Fibroblast of skin of abdomen (primary cell): ENCODE results near the gene PNLIP. TPM values are rescaled to one million over a fixed set of nuclear protein-coding genes. Genes with fewer than 3 reads are reported as not detected.

ENCODE experiments used
- DNase-seq: peaks from one replicate; pipeline ENCODE4 v3.0.0-alpha.2; 2013
- polyA plus RNA-seq, 2 experiments: library from polyadenylated mRNA; unstranded; fragments of 120-200 nt; gene quantifications; one replicate each; pipeline ENCODE4 v1.2.1, GENCODE V29; 2013; ENCODE audit not compliant: insufficient read length in 2 of 2

PNLIP gene
- polyA plus RNA-seq (2013, experiment 1 of 2; ENCODE audit: insufficient read length) = not detected
- not detected for polyA plus RNA-seq (2013, experiment 2 of 2; ENCODE audit: insufficient read length)

GRCh38 chr10:116545756-116546155 lies at the start of gene PNLIP:
Gene PNLIP (plus strand): TSS chr10:116545931. CDS start chr10:116546093, 162 bp downstream.
- DNase-seq = no peak

- DNase-seq = no peak
Measured at GRCh38 chr10:116504786-116505185, 40.9 kb upstream of the PNLIP start.

- no peak for DNase-seq
Measured at GRCh38 chr10:116510565-116510964, 35.2 kb upstream of the PNLIP start.

- DNase-seq = no peak
Measured at GRCh38 chr10:116511365-116511764, 34.4 kb upstream of the PNLIP start.

GRCh38 chr10:116521424-116522290 lies 24.1 kb upstream of the PNLIP start:
- peak; percentile 35 for DNase-seq

GRCh38 chr10:116522803-116523381 lies 22.8 kb upstream of the PNLIP start:
- no peak for DNase-seq

GRCh38 chr10:116524736-116525135 lies 21.0 kb upstream of the PNLIP start:
- DNase-seq = no peak

- DNase-seq = no peak
Measured at GRCh38 chr10:116526219-116526618, 19.5 kb upstream of the PNLIP start.

- DNase-seq = no peak
Measured at GRCh38 chr10:116536810-116537209, 8.9 kb upstream of the PNLIP start.

GRCh38 chr10:116538456-116538855 lies 7.3 kb upstream of the PNLIP start:
- no peak for DNase-seq

GRCh38 chr10:116538992-116539391 lies 6.7 kb upstream of the PNLIP start:
- no peak for DNase-seq

GRCh38 chr10:116540814-116541213 lies 4.9 kb upstream of the PNLIP start:
- DNase-seq = no peak

GRCh38 chr10:116542007-116542677 lies 3.6 kb upstream of the PNLIP start:
- no peak for DNase-seq

- DNase-seq = no peak
Measured at GRCh38 chr10:116545122-116545521, 609 bp upstream of the PNLIP start.

GRCh38 chr10:116548301-116548700 lies 2.6 kb downstream of the PNLIP start:
- DNase-seq = no peak

GRCh38 chr10:116553378-116553980 lies 7.7 kb downstream of the PNLIP start:
- DNase-seq = no peak

GRCh38 chr10:116554628-116555027 lies 8.9 kb downstream of the PNLIP start:
- no peak for DNase-seq

GRCh38 chr10:116555880-116556279 lies 10.1 kb downstream of the PNLIP start:
- DNase-seq = no peak

- DNase-seq = no peak
Measured at GRCh38 chr10:116557305-116557880, 11.7 kb downstream of the PNLIP start.

- no peak for DNase-seq
Measured at GRCh38 chr10:116565534-116565933, 19.8 kb downstream of the PNLIP start.

- no peak for DNase-seq
Measured at GRCh38 chr10:116566932-116567331, 21.2 kb downstream of the PNLIP start.

GRCh38 chr10:116567335-116567734 lies 21.6 kb downstream of the PNLIP start:
- DNase-seq = no peak

- DNase-seq = no peak
Measured at GRCh38 chr10:116574797-116575196, 29.1 kb downstream of the PNLIP start.
